Breast epithelium (tissue), 3 donors: ENCODE measurements around the gene FAM47E.

ENCODE experiments used
- CTCF ChIP-seq, 3 donors: fragments of 450-650 bp; IDR thresholded peaks; one replicate each; pipeline ENCODE4 v1.5.1; 2016 to 2017; ENCODE audit warnings: antibody characterized with exemption in 3 of 3, mild to moderate bottlenecking in 3 of 3, moderate library complexity in 3 of 3
- POLR2A ChIP-seq: fragments of 450-650 bp; IDR thresholded peaks from one replicate; pipeline ENCODE4 v1.6.1; 2016; ENCODE audit warnings: antibody characterized with exemption, mild to moderate bottlenecking, moderate library complexity

- TF ChIP-seq POLR2A = no peak
- TF ChIP-seq CTCF (IDR thresholded peaks at IDR 0.05) = no peak
Measured at GRCh38 chr4:76235407-76235806, 16.1 kb upstream of the FAM47E start.
